Measurements from ENCODE around the gene PERCC1. TPM values are rescaled to one million over a fixed set of nuclear protein-coding genes. Genes with fewer than 3 reads are reported as not detected.

Gene PERCC1
- polyA plus RNA-seq, 1 experiment = not detected

- H3K4me3 ChIP-seq (ENCODE audit: low read depth, low read length) = no peak overlapping the region
- CTCF ChIA-PET = no interaction called here
Measured at GRCh38 chr16:1429631-1430030, 1.2 kb upstream of the PERCC1 start.

GRCh38 chr16:1430214-1430758 is 592 bp upstream of the PERCC1 start:
- Histone ChIP-seq H3K9me3 (ENCODE audit: control insufficient read depth, insufficient read depth, low read length) (no peaks in the 10 kb centered on the region), H3K27me3 (ENCODE audit: control insufficient read depth, insufficient read depth, low read length) (no peaks in the 10 kb centered on the region), H3K4me3 (ENCODE audit: low read depth, low read length) (no peak overlapping the region), H3K27ac (ENCODE audit: low read depth, low read length) (no peak overlapping the region)
- no peak for TF ChIP-seq CTCF (IDR thresholded peaks at IDR 0.05; ENCODE audit: low read depth, low read length)
- ChIA-PET POLR2A (no interaction called here), CTCF (no interaction called here)
- DNase-seq (ENCODE audit: low read depth, low spot score) = no peak

More at GRCh38 chr16:1429631-1430030, 1.2 kb upstream of the PERCC1 start:
- no peak for TF ChIP-seq CTCF (IDR thresholded peaks at IDR 0.05; ENCODE audit: low read depth, low read length)
- DNase-seq (ENCODE audit: low read depth, low spot score) = no peak
- POLR2A ChIA-PET = no interaction called here
- no peaks in the 10 kb centered on the region for H3K9me3 ChIP-seq (ENCODE audit: control insufficient read depth, insufficient read depth, low read length)
- no peak overlapping the region for H3K27ac ChIP-seq (ENCODE audit: low read depth, low read length)
- no peaks in the 10 kb centered on the region for H3K27me3 ChIP-seq (ENCODE audit: control insufficient read depth, insufficient read depth, low read length)

GRCh38 chr16:1431497-1432270 is 806 bp downstream of the PERCC1 start:
- no peak overlapping the region for H3K27ac ChIP-seq (ENCODE audit: low read depth, low read length)
- no peak for TF ChIP-seq CTCF (IDR thresholded peaks at IDR 0.05; ENCODE audit: low read depth, low read length)
- no peak for DNase-seq (ENCODE audit: low read depth, low spot score)
- no peaks in the 10 kb centered on the region for H3K27me3 ChIP-seq (ENCODE audit: control insufficient read depth, insufficient read depth, low read length)
- CTCF ChIA-PET = no interaction called here
- POLR2A ChIA-PET = no interaction called here
- no peaks in the 10 kb centered on the region for H3K9me3 ChIP-seq (ENCODE audit: control insufficient read depth, insufficient read depth, low read length)
- H3K4me3 ChIP-seq (ENCODE audit: low read depth, low read length) = no peak overlapping the region

GRCh38 chr16:1432388-1433262 is 1.7 kb downstream of the PERCC1 start:
- no peak for TF ChIP-seq CTCF (IDR thresholded peaks at IDR 0.05; ENCODE audit: low read depth, low read length)
- CTCF ChIA-PET = no interaction called here
- H3K9me3 ChIP-seq (ENCODE audit: control insufficient read depth, insufficient read depth, low read length) = no peaks in the 10 kb centered on the region
- POLR2A ChIA-PET = no interaction called here
- H3K27me3 ChIP-seq (ENCODE audit: control insufficient read depth, insufficient read depth, low read length) = no peaks in the 10 kb centered on the region
- no peak for DNase-seq (ENCODE audit: low read depth, low spot score)
- H3K27ac ChIP-seq (ENCODE audit: low read depth, low read length) = no peak overlapping the region
- no peak overlapping the region for H3K4me3 ChIP-seq (ENCODE audit: low read depth, low read length)

GRCh38 chr16:1433263-1433560 is 2.3 kb downstream of the PERCC1 start:
- DNase-seq (ENCODE audit: low read depth, low spot score) = no peak
- no peaks in the 10 kb centered on the region for H3K9me3 ChIP-seq (ENCODE audit: control insufficient read depth, insufficient read depth, low read length)
- CTCF ChIA-PET = no interaction called here
- H3K27ac ChIP-seq (ENCODE audit: low read depth, low read length) = no peak overlapping the region
- POLR2A ChIA-PET = no interaction called here
- TF ChIP-seq CTCF (IDR thresholded peaks at IDR 0.05; ENCODE audit: low read depth, low read length) = no peak
- H3K4me3 ChIP-seq (ENCODE audit: low read depth, low read length) = no peak overlapping the region
- H3K27me3 ChIP-seq (ENCODE audit: control insufficient read depth, insufficient read depth, low read length) = no peaks in the 10 kb centered on the region
